ENCODE results near the gene ADGRB3.

DNA sequence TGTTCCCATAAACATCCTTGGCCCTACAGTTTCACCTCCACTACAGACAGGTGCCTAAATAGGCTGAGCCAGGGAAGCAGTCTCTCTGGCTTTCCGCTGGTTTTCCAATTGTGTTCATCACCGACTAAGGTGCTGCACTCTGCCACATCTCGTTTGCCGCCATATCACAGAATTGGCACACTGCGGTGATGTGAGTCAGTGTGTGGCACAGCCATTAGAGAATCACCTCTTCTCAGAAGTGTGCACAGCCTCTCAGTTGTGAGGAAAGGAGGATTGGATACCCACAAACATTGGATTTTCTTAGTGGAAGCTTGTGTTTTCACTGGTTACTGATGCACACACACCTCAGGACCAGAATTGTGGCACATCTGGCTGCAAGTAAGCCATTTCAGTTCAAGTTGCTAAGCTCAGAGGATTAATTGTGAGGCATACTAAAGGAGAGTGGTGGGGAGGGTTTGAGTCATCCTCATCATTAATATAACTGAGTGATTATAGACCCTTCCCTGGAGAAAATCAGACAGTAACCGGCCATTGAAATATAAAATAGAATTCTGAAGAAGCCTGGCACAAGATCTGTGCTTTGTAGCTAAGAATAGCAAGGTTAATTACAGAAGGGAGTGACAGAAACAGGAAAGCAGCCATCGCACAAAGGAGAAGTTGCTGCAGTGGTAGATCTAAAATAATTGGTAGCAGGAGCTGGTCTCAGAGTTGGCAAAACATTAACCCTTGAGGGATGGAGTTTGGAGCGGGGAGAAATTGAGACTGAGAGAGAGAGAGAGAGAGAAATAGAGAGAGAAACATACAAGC lies 654.8 kb downstream of the ADGRB3 start:
- TF ChIP-seq POLR2A (IDR thresholded peaks at IDR 0.05) (no peak), POLR2AphosphoS5 (IDR thresholded peaks at IDR 0.05; ENCODE audit: insufficient read depth in 1 of 2, low read depth in 1 of 2) (no peak)
- TF ChIP-seq, protein P1, sequence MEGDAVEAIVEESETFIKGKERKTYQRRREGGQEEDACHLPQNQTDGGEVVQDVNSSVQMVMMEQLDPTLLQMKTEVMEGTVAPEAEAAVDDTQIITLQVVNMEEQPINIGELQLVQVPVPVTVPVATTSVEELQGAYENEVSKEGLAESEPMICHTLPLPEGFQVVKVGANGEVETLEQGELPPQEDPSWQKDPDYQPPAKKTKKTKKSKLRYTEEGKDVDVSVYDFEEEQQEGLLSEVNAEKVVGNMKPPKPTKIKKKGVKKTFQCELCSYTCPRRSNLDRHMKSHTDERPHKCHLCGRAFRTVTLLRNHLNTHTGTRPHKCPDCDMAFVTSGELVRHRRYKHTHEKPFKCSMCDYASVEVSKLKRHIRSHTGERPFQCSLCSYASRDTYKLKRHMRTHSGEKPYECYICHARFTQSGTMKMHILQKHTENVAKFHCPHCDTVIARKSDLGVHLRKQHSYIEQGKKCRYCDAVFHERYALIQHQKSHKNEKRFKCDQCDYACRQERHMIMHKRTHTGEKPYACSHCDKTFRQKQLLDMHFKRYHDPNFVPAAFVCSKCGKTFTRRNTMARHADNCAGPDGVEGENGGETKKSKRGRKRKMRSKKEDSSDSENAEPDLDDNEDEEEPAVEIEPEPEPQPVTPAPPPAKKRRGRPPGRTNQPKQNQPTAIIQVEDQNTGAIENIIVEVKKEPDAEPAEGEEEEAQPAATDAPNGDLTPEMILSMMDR (IDR thresholded peaks at IDR 0.05): no peak
